Measurements from ENCODE around the gene DSC2.

- no peak for TF ChIP-seq POLR2A (IDR thresholded peaks at IDR 0.05)
- TF ChIP-seq CTCF (IDR thresholded peaks at IDR 0.05) = no peak
- TF ChIP-seq POLR2AphosphoS5 (IDR thresholded peaks at IDR 0.05) = no peak
Observed at GRCh38 chr18:31091350-31091749, 10.9 kb downstream of the DSC2 start.

Data from gastroesophageal sphincter (tissue), 3 donors.